DMS114 treated with DMSO at 0.1 percent for 48 hours (cell line): ENCODE results near the gene EYS.

Experiments used
- DNase-seq: peaks from one replicate; lab custom pipeline; 2025; ENCODE audit not compliant: unreplicated experiment; lab: John Stamatoyannopoulos, UW

The EYS gene

DNA sequence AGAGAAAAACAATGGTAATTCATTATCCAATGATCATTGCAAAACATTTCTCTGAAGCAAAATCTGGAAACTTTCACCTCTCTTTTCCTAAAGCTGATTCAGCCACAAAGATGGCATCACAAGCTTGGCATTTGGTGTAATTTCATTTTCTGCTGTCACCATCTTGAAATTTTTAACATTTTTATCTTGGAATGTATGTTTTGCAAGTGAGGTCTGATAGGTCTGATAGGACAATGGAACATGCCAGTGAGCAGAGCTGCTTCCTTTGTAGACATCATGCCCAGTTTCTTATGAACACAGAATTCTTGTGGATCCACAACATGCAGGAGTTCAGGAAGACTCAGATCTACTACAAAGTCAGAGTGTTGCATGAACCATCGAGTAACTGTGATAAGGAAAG, 969.6 kb downstream of the EYS start:
- no peak for DNase-seq

- DNase-seq: no peak
Measured at GRCh38 chr6:64736421-64736950, 970.5 kb downstream of the EYS start.

GRCh38 chr6:64733433-64733832, 973.6 kb downstream of the EYS start:
- DNase-seq: no peak

DNA sequence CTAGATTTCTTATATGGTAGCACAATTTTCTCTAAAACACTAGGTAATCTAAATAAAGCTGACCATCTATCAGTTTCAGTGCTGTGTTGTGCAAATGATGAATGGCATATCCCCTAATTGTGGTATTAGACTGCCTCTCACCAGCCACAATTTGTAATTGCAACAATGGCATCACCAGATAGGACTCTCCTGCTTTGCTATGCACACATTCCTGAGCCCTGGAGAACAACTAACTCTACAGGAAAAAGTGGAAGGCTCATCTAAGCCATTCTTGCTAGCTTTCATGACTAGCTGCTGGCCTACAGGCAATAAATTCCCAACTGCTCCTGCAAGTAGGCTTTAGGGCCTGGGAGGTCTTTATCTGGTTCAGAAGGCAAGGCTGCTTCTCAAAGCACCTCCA, 974.1 kb downstream of the EYS start:
- no peak for DNase-seq

DNA sequence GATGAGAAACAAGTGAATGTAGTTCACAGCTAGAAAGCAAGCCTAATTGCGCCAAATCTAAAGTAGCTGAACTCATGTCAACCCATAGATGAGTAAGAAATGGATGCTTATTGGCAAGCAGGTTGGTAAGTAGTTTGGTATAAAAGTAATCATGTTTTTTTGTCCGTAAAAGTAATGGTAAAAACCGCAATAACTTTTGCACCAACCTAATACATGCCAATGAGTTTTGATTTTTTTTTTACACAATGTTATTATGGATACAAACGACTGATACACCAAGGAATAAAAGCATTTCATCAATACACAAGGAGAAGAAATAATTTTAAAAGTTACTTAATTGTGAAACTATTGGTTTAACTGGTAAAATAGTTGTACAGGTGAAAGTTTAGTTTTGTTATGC, 977.5 kb downstream of the EYS start:
- no peak for DNase-seq

GRCh38 chr6:64727075-64727474, 980.0 kb downstream of the EYS start:
- DNase-seq: no peak

DNA sequence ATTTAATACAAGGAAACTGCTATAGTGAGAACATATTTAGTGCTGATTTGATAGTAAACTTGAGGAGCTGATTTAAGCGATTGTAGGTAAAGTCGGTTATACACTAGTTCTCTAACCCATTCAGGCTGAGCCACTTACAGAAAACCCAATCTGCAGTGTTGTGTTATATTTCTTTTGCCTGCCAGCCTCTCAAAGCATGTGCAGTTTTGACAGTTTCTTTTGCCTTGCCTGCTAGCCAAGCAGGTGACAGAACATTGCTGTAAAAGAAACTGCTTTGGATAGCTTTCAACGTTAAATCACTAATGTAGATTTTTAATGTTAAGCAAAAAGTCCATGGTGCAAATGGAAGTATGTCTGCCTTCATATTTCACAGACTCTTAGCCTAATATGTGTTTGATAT, 982.9 kb downstream of the EYS start:
- no peak for DNase-seq

DNA sequence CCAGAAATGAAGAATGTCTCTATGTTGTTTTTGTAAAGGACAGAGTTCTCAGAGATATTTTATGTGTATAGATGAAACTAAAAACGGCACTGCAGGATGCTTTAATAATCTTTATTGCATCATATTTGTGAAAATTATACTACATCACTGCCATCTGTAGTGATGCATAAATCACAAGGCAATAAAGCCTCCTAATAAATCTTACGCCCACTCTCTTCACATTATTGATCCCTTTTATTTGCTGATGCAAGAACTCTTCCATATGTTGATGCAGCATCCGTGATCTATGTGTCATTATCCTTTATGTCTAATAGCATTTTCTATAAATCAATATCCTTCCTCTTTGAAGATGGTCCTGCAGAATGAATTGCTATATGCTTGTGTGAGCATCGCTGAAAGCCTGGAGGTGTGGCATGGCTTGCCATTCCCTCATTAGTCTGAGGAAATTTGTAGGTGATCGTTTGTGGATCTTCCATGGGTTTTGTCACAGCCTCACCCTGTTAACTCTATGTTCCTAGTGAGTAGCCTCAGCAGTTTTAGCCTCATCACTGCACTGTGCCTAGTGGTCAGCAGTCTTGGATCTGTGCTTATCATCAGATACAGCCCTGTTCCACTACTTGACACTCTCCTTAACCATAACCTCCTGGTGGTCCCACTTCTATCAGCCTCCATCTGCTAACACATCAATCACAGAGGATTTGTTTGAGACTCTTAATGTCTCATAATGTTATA, 983.5 kb downstream of the EYS start:
- no peak for DNase-seq

- no peak for DNase-seq
Measured at GRCh38 chr6:64721865-64722264, 985.2 kb downstream of the EYS start.

DNA sequence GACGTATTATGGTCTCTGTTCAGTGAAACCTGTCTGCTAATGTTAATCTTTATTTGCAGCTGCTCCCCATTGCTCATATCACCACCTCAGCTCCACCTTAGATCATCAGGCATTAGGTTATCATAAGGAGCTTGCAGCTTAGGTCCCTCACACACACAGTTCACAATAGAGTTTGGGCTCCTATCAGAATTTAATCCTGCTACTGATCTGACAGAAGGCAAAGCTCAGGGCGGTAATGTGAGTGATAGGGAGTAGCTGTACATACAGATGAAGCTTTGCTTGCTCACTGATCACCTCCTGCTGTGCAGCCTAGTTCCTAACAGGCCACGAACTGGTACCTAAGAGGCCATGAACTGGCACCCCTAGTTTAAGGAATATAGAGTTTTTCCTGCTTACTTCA, 989.7 kb downstream of the EYS start:
- no peak for DNase-seq

- DNase-seq: no peak
Measured at GRCh38 chr6:64715624-64716023, 991.4 kb downstream of the EYS start.

GRCh38 chr6:64714073-64714472, 993.0 kb downstream of the EYS start:
- DNase-seq: no peak

DNA sequence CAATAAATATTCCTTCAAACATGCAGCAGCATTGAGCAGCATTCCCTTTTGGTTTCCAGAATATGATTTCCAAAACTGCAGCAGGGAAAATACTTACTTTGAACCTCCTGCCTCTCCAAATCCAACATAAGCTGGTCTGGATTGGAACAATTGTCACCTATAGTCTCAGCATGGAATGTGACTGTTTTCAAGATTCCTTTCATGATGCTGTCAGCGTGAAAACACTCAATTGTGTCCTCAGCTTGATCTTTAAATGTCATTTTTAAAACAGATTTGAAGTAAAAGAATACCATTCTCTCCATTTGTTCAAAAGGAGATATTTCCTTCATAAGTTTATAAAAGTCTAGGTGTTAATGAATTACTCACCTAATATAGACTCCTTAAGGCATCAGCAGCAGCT, 993.9 kb downstream of the EYS start:
- DNase-seq: no peak

- no peak for DNase-seq
Measured at GRCh38 chr6:64712606-64713005, 994.4 kb downstream of the EYS start.

- DNase-seq: no peak
Measured at GRCh38 chr6:64703922-64704321, 1003.1 kb downstream of the EYS start.

DNA sequence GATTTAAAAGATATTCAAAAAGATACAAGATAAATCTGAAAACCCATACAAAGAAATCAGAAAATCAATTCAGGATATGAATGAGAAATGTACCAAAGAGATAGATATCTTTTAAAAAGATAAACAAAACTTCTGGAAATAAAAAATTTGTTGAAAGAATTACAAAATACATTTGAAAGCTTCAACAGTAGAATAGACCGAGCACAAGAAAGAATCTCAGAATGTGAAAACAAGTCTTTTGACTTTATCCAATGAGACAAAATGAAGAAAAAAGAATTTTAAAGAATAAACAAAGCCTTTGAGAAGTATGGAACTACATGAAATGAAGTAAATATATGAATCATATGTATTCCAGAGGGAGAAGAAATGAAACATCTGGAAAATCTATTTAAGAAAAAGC, 1011.0 kb downstream of the EYS start:
- DNase-seq: no peak

DNA sequence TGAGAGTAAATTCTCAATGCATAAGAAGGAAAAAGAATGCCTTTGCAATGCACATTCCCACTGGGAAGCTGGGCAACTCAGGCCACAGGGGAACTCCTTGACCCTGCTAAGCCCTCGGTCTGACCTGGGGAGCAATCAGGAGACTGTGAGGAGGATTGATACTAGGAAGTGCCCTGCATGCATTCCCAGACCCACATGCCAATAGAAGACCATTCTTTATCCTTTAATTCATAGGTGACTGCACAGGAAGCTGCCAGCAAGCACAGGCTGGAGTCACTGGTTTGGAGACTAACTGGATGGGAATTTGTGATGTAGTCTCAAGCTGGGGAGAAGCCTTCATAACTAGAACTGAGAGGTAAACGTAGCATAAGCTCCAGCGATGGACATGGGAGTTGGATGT, 1012.7 kb downstream of the EYS start:
- no peak for DNase-seq

GRCh38 chr6:64691064-64691463, 1016.0 kb downstream of the EYS start:
- no peak for DNase-seq

DNA sequence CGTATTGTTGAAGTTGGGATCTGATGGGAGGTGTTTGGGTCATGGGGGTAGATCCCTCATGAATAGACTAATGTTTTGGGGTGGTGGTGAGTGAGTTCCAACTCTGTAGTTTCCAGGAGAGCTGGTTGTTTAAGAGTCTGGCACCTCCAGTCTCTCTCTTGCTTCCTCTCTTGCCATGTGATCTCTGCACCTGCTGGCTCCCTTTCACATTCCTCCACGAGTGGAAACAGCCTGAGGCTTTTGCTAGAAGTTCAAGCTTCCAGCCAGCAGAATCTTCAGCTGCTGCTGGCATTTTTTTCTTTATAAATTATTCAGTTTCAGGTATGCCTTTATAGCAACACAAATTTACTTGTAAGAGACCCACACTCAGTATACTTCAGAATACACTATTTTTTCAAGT, 1021.6 kb downstream of the EYS start:
- DNase-seq: no peak

DNA sequence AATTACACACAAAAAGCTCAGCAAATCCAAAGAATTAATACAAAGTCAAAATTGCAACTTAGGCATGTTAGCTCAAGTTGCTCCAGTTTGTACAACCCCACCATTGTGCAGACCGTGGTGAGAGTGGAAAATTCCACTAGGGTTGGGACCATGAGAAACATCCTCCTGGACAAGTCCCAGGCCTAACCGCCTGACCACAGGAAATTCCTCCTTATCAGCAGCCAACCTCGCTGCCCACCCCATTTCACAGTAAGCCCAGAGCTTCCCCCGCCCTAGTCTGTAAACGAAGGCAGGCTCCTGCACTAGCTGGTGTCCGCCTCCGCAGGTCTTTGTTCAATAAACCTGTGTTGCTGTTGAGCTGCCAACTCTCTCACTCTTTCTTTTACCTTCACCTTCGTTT, 1023.3 kb downstream of the EYS start:
- no peak for DNase-seq

DNA sequence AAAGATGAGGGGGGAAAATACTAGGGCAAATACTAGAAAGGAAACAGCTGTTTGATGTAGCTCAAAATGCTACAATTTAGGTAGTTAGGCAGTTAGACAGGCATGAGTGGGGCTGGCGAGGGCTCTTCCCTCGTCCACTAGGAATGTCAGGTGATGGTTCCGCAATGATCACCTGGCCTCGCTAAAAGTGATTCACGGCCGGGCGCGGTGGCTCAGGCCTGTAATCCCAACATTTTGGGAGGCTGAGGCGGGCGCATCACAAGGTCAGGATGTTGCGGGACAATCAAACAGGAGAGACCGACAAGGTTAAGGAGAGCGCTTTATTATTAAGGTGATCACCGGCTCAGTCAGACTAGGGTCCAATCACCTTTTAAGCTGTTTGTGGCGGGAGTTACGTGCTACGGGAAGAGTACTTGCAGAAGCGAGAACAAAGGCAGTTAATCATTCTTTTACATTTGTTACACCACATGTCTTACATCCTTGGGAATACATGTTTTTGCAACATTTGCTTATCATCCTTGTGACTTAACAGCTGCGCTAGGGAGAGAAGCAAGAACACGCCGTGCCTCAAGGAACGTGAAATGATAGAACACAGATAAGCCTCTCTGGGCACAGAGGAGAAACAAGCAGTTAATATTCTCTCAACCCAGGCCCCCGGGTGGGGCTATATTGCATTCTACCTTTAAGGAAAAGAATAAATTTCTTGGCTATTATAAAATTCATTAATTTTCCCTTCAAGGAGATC, 1025.4 kb downstream of the EYS start:
- DNase-seq: no peak

GRCh38 chr6:64680446-64680845, 1026.6 kb downstream of the EYS start:
- no peak for DNase-seq

GRCh38 chr6:64679416-64679815, 1027.6 kb downstream of the EYS start:
- no peak for DNase-seq
